Measurements from ENCODE around the gene ZNF580. TPM values are rescaled to one million over a fixed set of nuclear protein-coding genes. Genes with fewer than 3 reads are reported as not detected.

The ZNF580 gene
- total and polyA plus RNA-seq, 10 of the 15 experiments (the other 5 are each of a cell fraction or from before 2014, with no cell fraction given): 2.3 to 31.8 (median 10.0) TPM

DNA sequence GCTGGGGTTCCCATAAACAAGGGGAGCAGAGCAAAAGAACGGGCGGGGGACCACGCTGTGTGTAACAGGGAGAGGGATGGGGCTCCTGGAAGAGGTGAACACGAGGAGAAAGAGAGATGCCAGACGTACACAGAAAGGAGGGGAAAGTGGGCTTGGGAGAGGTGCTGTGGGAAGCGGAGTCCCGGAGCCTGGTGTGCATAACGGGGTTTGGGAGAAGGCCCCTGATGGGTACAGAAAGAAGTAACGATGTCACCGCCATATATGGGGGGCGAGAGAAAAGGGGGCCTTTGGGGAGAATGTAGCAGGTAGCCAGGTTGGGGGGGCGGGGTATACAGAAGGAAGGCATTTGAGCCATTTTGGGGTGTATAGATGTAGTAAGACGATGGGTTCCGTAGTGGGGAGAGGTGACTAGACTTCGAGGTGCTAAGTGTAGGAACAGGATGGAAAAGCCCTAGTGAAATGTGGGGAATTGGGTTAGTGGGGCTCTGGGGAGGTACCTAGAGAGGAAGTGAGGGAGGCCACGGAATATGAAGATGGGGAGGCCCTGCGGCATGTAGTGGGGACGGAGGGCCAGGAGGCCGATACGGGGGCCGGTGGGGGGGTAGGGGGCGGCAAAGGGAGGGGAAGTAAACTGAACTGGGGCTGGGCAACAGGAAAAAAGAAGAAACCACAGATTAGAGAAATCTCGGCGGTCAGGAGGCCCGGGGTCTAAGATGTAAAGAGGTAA is 787 bp downstream of the ZNF580 start:
- H3K4me1 ChIP-seq (ENCODE audit: control insufficient read depth, insufficient read depth, low read length): peaks cover 35% of the 10 kb centered on the region
- H2AFZ ChIP-seq (ENCODE audit: control insufficient read depth, low read depth, low read length): peak overlapping the region; percentile 4; the same call in 1 of the 2 replicates
- ChIA-PET SMC1A (ENCODE audit: uncharacterized antibody, unreplicated experiment) (interaction anchor here (1.5 to 1.7 kb wide), 2 partner anchors 9 to 13 kb away, joined by 4 read pairs; partner anchors contain the start of gene U2AF2), CTCF (interaction anchor here (1.0 to 1.8 kb wide), 2 partner anchors 9 to 127 kb away, joined by 3 to 17 read pairs; no protein-coding TSS in a partner anchor), POLR2A (interaction anchor here (0.6 to 2.0 kb wide), 7 partner anchors 8 to 1314 kb away, joined by 3 to 11 read pairs (median 5); partner anchors contain the start of genes FIZ1 and ZNF524), RAD21 (ENCODE audit: unreplicated experiment) (interaction anchor here (1.9 to 2.4 kb wide), 2 partner anchors 9 to 13 kb away, joined by 10 to 18 read pairs; partner anchors contain the start of gene U2AF2)
- no TSS peak for BruUV-seq (replicated peaks)
- H3K27ac ChIP-seq (ENCODE audit: control insufficient read depth, insufficient read depth): peak overlapping the region; percentile 64
- peak overlapping the region; percentile 97 for H3K4me2 ChIP-seq (ENCODE audit: control insufficient read depth, insufficient read depth)
- H3K79me2 ChIP-seq (ENCODE audit: control insufficient read depth, insufficient read depth, low read length): peaks cover 61% of the 10 kb centered on the region
- H3K36me3 ChIP-seq (ENCODE audit: control insufficient read depth in 2 of 2, insufficient read depth in 2 of 2, low read length in 1 of 2): 0 out of 4 replicates have a peak, but pooled peaks cover 0 to 2% of the 10 kb centered on the region in 2 experiments
- FAIRE-seq (no peak), ATAC-seq (no peak; the same call in 2 of the 3 replicates), DNase-seq (ENCODE audit: low read depth, low spot score) (no peak)
- no peaks in the 10 kb centered on the region for H3K27me3 ChIP-seq (replicated peaks in 1 of 2; ENCODE audit: control insufficient read depth in 2 of 2, insufficient read depth in 2 of 2, low read length in 1 of 2)
- no peaks in the 10 kb centered on the region for H4K20me1 ChIP-seq (ENCODE audit: control insufficient read depth, insufficient read depth)
- in situ Hi-C loops (cut with MboI) (no loop called here), intact Hi-C loops (cut with micrococcal nuclease; ENCODE audit: unreplicated experiment) (loop anchor here (5.0 kb wide), 2 partner anchors 36 to 39 kb away; partner anchors contain the start of genes EPN1 and ZNF524)
- peak overlapping the region; percentile 86 for H3K9ac ChIP-seq (ENCODE audit: control insufficient read depth, insufficient read depth, low read length)
- peak overlapping the region; percentile 95 for H3K4me3 ChIP-seq
- no peaks in the 10 kb centered on the region for H3K9me3 ChIP-seq (replicated peaks; ENCODE audit: control insufficient read depth, insufficient read depth, low read length)
- under 1% methylated on average over 19 of the region's 25 CpGs for WGBS (ENCODE audit: insufficient coverage, insufficient replicate concordance, low lambda C conversion rate, missing lambda C conversion rate)
- TF ChIP-seq NR2C1 (IDR thresholded peaks at IDR 0.05) (no peak), BMI1 (IDR thresholded peaks at IDR 0.05; ENCODE audit: borderline replicate concordance) (no peak), IKZF1 (conservative IDR thresholded peaks at IDR 0.05) (no peak), ZBTB11 (CRISPR knock-in tag; IDR thresholded peaks at IDR 0.05) (no peak), CBFB (IDR thresholded peaks at IDR 0.05; ENCODE audit: low read depth) (no peak), MTA2 (IDR thresholded peaks at IDR 0.05; ENCODE audit: low read depth) (no peak), MYC (IDR thresholded peaks at IDR 0.05; ENCODE audit: insufficient read depth, insufficient read length, insufficient replicate concordance, low read length, severe bottlenecking) (no peak), ZNF217 (IDR thresholded peaks at IDR 0.05) (no peak), PRDM15 (CRISPR knock-in tag; IDR thresholded peaks at IDR 0.05) (no peak), YBX1 (IDR thresholded peaks at IDR 0.05) (no peak)
- TF ChIP-seq, protein P1, sequence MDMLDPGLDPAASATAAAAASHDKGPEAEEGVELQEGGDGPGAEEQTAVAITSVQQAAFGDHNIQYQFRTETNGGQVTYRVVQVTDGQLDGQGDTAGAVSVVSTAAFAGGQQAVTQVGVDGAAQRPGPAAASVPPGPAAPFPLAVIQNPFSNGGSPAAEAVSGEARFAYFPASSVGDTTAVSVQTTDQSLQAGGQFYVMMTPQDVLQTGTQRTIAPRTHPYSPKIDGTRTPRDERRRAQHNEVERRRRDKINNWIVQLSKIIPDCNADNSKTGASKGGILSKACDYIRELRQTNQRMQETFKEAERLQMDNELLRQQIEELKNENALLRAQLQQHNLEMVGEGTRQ (IDR thresholded peaks at IDR 0.05; ENCODE audit: borderline replicate concordance, low read depth, low read length): no peak
- TF ChIP-seq, protein P2, sequence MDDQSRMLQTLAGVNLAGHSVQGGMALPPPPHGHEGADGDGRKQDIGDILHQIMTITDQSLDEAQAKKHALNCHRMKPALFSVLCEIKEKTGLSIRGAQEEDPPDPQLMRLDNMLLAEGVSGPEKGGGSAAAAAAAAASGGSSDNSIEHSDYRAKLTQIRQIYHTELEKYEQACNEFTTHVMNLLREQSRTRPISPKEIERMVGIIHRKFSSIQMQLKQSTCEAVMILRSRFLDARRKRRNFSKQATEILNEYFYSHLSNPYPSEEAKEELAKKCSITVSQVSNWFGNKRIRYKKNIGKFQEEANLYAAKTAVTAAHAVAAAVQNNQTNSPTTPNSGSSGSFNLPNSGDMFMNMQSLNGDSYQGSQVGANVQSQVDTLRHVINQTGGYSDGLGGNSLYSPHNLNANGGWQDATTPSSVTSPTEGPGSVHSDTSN (IDR thresholded peaks at IDR 0.05; ENCODE audit: insufficient replicate concordance, low read depth, low read length): peak; percentile 5
